Retinal pigment epithelial cell (primary cell): ENCODE measurements around the gene LAMC2.

Experiments
- DNase-seq: peaks from one replicate; pipeline ENCODE4 v3.0.0-alpha.2; 2010; ENCODE audit warnings: low read depth
- H3K4me3 ChIP-seq: 2 replicates; pipeline ENCODE4 v1.5.1; 2011; ENCODE audit warnings: mild to moderate bottlenecking, low read length, control low read depth, moderate library complexity
- TF ChIP-seq, protein P1 (sequence below): conservative IDR thresholded peaks from 2 replicates; pipeline ENCODE4 v1.5.1; 2011; ENCODE audit warnings: low read depth, low read length, control low read depth, inconsistent platforms

The LAMC2 gene

DNA sequence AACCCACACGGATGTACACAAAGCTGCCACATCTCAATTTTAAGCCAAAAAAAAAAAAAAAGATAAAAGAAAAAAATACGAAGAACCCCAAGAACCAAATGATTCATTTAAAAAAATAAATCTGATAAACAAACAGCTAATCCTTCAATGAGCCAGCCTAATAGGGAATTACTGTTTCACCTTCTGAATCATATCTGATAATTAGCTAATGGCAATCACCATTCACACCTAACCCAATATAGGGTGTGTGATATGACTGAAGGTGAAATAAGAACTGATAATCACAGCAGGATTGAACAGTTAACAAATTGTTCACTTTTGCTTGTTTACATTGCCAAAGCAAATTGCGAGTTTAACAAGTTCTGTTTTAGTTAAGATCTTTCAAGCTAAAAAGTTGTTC lies 61.4 kb downstream of the LAMC2 start:
- H3K4me3 ChIP-seq = no peak overlapping the region
- no peak for DNase-seq
- TF ChIP-seq, protein P1, sequence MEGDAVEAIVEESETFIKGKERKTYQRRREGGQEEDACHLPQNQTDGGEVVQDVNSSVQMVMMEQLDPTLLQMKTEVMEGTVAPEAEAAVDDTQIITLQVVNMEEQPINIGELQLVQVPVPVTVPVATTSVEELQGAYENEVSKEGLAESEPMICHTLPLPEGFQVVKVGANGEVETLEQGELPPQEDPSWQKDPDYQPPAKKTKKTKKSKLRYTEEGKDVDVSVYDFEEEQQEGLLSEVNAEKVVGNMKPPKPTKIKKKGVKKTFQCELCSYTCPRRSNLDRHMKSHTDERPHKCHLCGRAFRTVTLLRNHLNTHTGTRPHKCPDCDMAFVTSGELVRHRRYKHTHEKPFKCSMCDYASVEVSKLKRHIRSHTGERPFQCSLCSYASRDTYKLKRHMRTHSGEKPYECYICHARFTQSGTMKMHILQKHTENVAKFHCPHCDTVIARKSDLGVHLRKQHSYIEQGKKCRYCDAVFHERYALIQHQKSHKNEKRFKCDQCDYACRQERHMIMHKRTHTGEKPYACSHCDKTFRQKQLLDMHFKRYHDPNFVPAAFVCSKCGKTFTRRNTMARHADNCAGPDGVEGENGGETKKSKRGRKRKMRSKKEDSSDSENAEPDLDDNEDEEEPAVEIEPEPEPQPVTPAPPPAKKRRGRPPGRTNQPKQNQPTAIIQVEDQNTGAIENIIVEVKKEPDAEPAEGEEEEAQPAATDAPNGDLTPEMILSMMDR = no peak

GRCh38 chr1:183247931-183248330 lies 61.9 kb downstream of the LAMC2 start:
- TF ChIP-seq, protein P1 = no peak
- no peak for DNase-seq
- H3K4me3 ChIP-seq = no peak overlapping the region

GRCh38 chr1:183248989-183249691 lies 63.1 kb downstream of the LAMC2 start:
- DNase-seq = no peak
- TF ChIP-seq, protein P1 = no peak
- no peak overlapping the region for H3K4me3 ChIP-seq

- DNase-seq = no peak
- no peak overlapping the region for H3K4me3 ChIP-seq
- TF ChIP-seq, protein P1 = no peak
Observed at GRCh38 chr1:183249941-183250452, 63.9 kb downstream of the LAMC2 start.

DNA sequence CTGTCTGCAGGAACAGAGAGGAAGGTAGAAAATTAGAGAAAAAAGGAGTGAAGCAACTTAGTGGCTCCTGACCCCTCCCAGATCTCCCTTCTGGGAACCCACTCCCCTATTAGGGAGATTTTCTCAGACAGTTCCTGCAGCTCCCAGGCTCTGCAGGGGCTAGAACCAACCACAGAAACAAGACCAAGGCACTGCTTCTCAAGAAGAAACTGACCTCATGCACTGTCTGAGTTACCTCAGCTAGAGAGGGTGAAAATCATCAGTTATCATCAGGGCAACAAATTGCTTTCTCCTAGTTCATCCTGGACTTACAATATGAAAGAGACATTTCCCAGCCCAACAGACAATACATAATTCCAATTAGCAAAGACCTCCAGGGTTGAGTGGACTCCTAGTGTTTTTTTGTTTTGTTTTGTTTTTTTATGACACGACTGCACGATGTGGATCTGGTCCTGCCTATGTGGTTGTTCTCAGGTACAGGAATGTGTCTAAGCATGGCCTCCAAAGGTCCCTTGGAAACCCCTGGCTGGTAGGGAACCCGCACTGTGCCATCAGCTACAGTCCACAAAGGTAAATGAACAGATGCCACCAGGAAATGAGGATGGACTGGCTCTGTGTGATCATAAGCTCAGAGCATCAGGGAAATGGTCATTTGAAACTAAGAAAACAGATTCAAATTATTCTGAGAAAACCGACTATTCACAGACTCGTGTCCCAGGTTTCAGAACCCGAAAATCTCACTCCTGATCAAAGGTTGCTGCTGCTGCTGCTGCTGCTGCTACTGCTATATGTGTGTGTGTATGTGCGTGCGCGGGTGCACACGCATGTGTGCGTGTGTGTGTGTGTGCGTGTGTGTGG lies 65.3 kb downstream of the LAMC2 start:
- H3K4me3 ChIP-seq = no peak overlapping the region
- TF ChIP-seq, protein P1 = no peak
- DNase-seq = no peak

DNA sequence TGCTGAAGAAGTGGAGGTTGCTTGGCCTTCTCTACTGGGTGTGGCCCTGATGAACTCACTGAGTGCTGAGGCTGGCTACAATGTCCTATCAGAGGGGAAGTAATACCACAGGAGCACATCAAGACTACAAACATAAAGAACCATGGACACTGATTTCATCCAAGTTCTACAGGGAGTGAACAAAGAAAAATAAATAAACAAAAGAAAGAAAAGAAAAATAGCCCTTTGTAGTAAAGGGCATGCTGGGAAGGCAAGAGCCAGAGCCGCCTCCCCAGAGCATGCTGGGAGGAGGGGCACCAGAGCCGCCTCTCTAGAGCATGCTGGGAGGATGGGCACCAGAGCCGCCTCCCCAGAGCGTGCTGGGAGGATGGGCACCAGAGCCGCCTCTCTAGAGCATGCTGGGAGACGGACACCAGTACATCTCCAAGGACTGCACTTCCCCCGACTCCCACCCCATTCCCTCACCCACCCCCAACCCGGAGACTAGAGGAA lies 65.9 kb downstream of the LAMC2 start:
- TF ChIP-seq, protein P1 = no peak
- no peak for DNase-seq
- no peak overlapping the region for H3K4me3 ChIP-seq
